HCT116 (cell line): ENCODE results near the gene TMEM44. TPM values are rescaled to one million over a fixed set of nuclear protein-coding genes. Genes with fewer than 3 reads are reported as not detected.

ENCODE experiments used
- ATAC-seq: fragments of 200-7000 bp; cut with Tn5 transposase; 2 replicates; pipeline ENCODE4 v1.9.1; 2020; ENCODE audit warnings: mild to moderate bottlenecking, moderate library complexity
- BruUV-seq: library from RNA; stranded (reverse); fragments of 400-500 nt; replicated peaks from 2 replicates; lab custom pipeline; 2021; lab: Mats Ljungman, UMichigan
- CTCF ChIA-PET: fragments of 300-600 bp; sonication (Branson Sonifier 250); formaldehyde crosslinking; loops from one replicate; lab custom pipeline; 2021; ENCODE audit warnings: antibody characterized with exemption; lab: Charles Lee
- POLR2A ChIA-PET: fragments of 300-600, 350-600 bp; sonication (Branson Sonifier 250); formaldehyde crosslinking; loops from one replicate; lab custom pipeline; 2021; ENCODE audit warnings: antibody characterized with exemption; lab: Charles Lee
- RAD21 ChIA-PET, 2 experiments: fragments of 300-600 bp; sonication (Branson Sonifier 250); formaldehyde crosslinking; loops; one replicate each; lab custom pipeline; 2023; ENCODE audit warnings: low total read pairs in 2 of 2; ENCODE audit not compliant: uncharacterized antibody in 2 of 2, unreplicated experiment in 2 of 2, low non-redundant PET in 1 of 2; lab: Charles Lee
- DNase-seq: peaks from one replicate; pipeline ENCODE4 v3.0.0-alpha.2; 2010; ENCODE audit warnings: low read depth, low spot score
- H2AFZ ChIP-seq: fragments of 200-600 bp; shearing (Covaris generic), sonication (generic); 2 replicates; pipeline ENCODE4 v1.6.1; 2017; ENCODE audit warnings: low read depth, mixed run types, mixed read lengths, antibody characterized with exemption, low read length; ENCODE audit not compliant: poor library complexity, severe bottlenecking
- H3K27ac ChIP-seq: 2 replicates; pipeline ENCODE4 v1.5.1; 2012; ENCODE audit warnings: low read depth, low read length
- H3K27me3 ChIP-seq: fragments of 200-600 bp; sonication (generic); 2 replicates; pipeline ENCODE4 v1.6.1; 2016; ENCODE audit warnings: mixed run types, low read length, mixed read lengths; ENCODE audit not compliant: insufficient read depth
- H3K36me3 ChIP-seq, 2 experiments: fragments of 200-500 bp in 1 of 2; fragments of 200-600 bp in 1 of 2; sonication (Bioruptor generic) in 1 of 2; sonication (generic) in 1 of 2; 2 replicates each; pipeline versions ENCODE4 v1.5.1 to v1.6.1; 2014 to 2016; ENCODE audit warnings: low read length in 2 of 2, inconsistent platforms in 1 of 2, mixed read lengths in 1 of 2, mixed run types in 1 of 2; ENCODE audit not compliant: insufficient read depth in 2 of 2, control insufficient read depth in 1 of 2
- H3K4me1 ChIP-seq, 2 experiments: fragments of 200-600 bp in 1 of 2; sonication (generic) in 1 of 2; 2 replicates each; pipeline versions ENCODE4 v1.5.1 to v1.6.1; 2012 to 2017; ENCODE audit warnings: low read length in 2 of 2, inconsistent platforms in 1 of 2, mild to moderate bottlenecking in 1 of 2, mixed read lengths in 1 of 2, mixed run types in 1 of 2, moderate library complexity in 1 of 2; ENCODE audit not compliant: insufficient read depth in 2 of 2, control insufficient read depth in 1 of 2
- H3K4me2 ChIP-seq: fragments of 200-600 bp; sonication (generic); 2 replicates; pipeline ENCODE4 v1.6.1; 2017; ENCODE audit warnings: mixed run types, low read length, mixed read lengths
- H3K4me3 ChIP-seq, 2 experiments: fragments of 200-600 bp in 1 of 2; sonication (generic) in 1 of 2; replicated peaks in 1 of 2; 2 replicates each; pipeline ENCODE4 v1.5.1; 2011 to 2016; ENCODE audit warnings: low read length in 2 of 2, control low read depth in 1 of 2, low read depth in 1 of 2, mild to moderate bottlenecking in 1 of 2, mixed read lengths in 1 of 2, mixed run types in 1 of 2
- H3K79me2 ChIP-seq: fragments of 200-600 bp; sonication (generic); 2 replicates; pipeline ENCODE4 v1.6.1; 2017; ENCODE audit warnings: mild to moderate bottlenecking, mixed run types, low read length, moderate library complexity, mixed read lengths; ENCODE audit not compliant: insufficient read depth
- H3K9ac ChIP-seq: fragments of 200-600 bp; sonication (generic); 2 replicates; pipeline ENCODE4 v1.6.1; 2016; ENCODE audit warnings: low read length, mixed read lengths
- H3K9me2 ChIP-seq: fragments of 200-600 bp; sonication (generic), shearing (Covaris generic); 2 replicates; pipeline ENCODE4 v1.6.1; 2017; ENCODE audit warnings: mixed run types, mild to moderate bottlenecking, moderate library complexity; ENCODE audit not compliant: insufficient read depth
- H3K9me3 ChIP-seq, 2 experiments: fragments of 200-500 bp in 1 of 2; fragments of 200-600 bp in 1 of 2; sonication (Bioruptor generic) in 1 of 2; sonication (generic) in 1 of 2; 2 replicates each; pipeline ENCODE4 v1.6.1; 2014 to 2017; ENCODE audit warnings: low read length in 2 of 2, mixed read lengths in 2 of 2, inconsistent platforms in 1 of 2, low read depth in 1 of 2, mild to moderate bottlenecking in 1 of 2, mixed run types in 1 of 2, moderate library complexity in 1 of 2; ENCODE audit not compliant: control insufficient read depth in 1 of 2, insufficient read depth in 1 of 2
- H4K20me1 ChIP-seq: fragments of 200-600 bp; sonication (generic), shearing (Covaris generic); 2 replicates; pipeline ENCODE4 v1.6.1; 2017; ENCODE audit warnings: mixed run types, mild to moderate bottlenecking, moderate library complexity; ENCODE audit not compliant: insufficient read depth
- CEBPB ChIP-seq: IDR thresholded peaks from 2 replicates; pipeline ENCODE4 v1.6.1; 2012; ENCODE audit warnings: low read depth
- EZH2 ChIP-seq: fragments of 200-600 bp; sonication (generic); IDR thresholded peaks from 2 replicates; pipeline ENCODE4 v1.6.1; 2017; ENCODE audit warnings: antibody characterized with exemption, mixed run types
- JUND ChIP-seq: IDR thresholded peaks from 2 replicates; pipeline ENCODE4 v1.6.1; 2012
- POLR2A ChIP-seq: IDR thresholded peaks from 2 replicates; pipeline ENCODE4 v1.7.0; 2011; ENCODE audit warnings: borderline replicate concordance; ENCODE audit not compliant: insufficient read depth, insufficient read length; ENCODE audit errors: extremely low read depth
- POLR2AphosphoS5 ChIP-seq: IDR thresholded peaks from 2 replicates; pipeline ENCODE4 v1.6.1; 2011; ENCODE audit warnings: mild to moderate bottlenecking, low read depth, low read length, moderate library complexity
- REST ChIP-seq: IDR thresholded peaks from 2 replicates; pipeline ENCODE4 v1.6.1; 2012; ENCODE audit warnings: low read depth
- SIN3A ChIP-seq: IDR thresholded peaks from 2 replicates; pipeline ENCODE4 v1.6.1; 2012; ENCODE audit warnings: low read depth
- SP1 ChIP-seq: IDR thresholded peaks from 2 replicates; pipeline ENCODE4 v1.6.1; 2012; ENCODE audit warnings: low read depth
- SRF ChIP-seq: IDR thresholded peaks from 2 replicates; pipeline ENCODE4 v1.6.1; 2012; ENCODE audit warnings: low read depth
- TCF7L2 ChIP-seq: IDR thresholded peaks from 2 replicates; pipeline ENCODE4 v1.7.0; 2011; ENCODE audit warnings: borderline replicate concordance, inconsistent platforms; ENCODE audit not compliant: insufficient read depth, insufficient read length; ENCODE audit errors: extremely low read depth
- YY1 ChIP-seq: IDR thresholded peaks from 2 replicates; pipeline ENCODE4 v1.6.1; 2011; ENCODE audit warnings: low read length, low read depth, moderate library complexity, mild to moderate bottlenecking; ENCODE audit not compliant: insufficient replicate concordance; ENCODE audit errors: extremely low read depth
- ZBTB33 ChIP-seq: IDR thresholded peaks from 2 replicates; pipeline ENCODE4 v1.6.1; 2011; ENCODE audit warnings: mild to moderate bottlenecking, low read length, moderate library complexity; ENCODE audit not compliant: insufficient replicate concordance; ENCODE audit errors: extremely low read depth
- ZFX ChIP-seq: fragments of 450-650 bp; IDR thresholded peaks from 2 replicates; pipeline ENCODE4 v1.6.1; 2017
- ZNF274 ChIP-seq: fragments of 200-500 bp; sonication (Bioruptor generic); IDR thresholded peaks from 2 replicates; pipeline ENCODE4 v1.6.1; 2014; ENCODE audit warnings: mild to moderate bottlenecking, low read depth, low read length, inconsistent platforms
- intact Hi-C: fragments of 100-400 bp; cut with micrococcal nuclease; formaldehyde crosslinking; loops from 2 replicates; pipeline ENCODE4 v1.10.0; 2022
- total RNA-seq: library from RNA; stranded (reverse); gene quantifications from one replicate; pipeline ENCODE4 v1.2.1, GENCODE V29; 2021; ENCODE audit not compliant: unreplicated experiment
- TF ChIP-seq, protein P1 (sequence below), 3 experiments: fragments of 200-600 bp in 1 of 3; sonication (generic) in 1 of 3; IDR thresholded peaks in 2 of 3; conservative IDR thresholded peaks in 1 of 3; 2 replicates each; pipeline ENCODE4 v1.5.1; 2012 to 2017; ENCODE audit warnings: low read depth in 2 of 3, low read length in 2 of 3, antibody characterized with exemption in 1 of 3, borderline replicate concordance in 1 of 3, control low read depth in 1 of 3, mild to moderate bottlenecking in 1 of 3, mixed read lengths in 1 of 3, mixed run types in 1 of 3, moderate library complexity in 1 of 3; ENCODE audit not compliant: insufficient read depth in 1 of 3
- TF ChIP-seq, protein P2 (sequence below): IDR thresholded peaks from 2 replicates; pipeline ENCODE4 v1.6.1; 2012

TMEM44 gene
- total RNA-seq, 1 experiment from 2014 or later: 30.3 TPM

GRCh38 chr3:194588236-194588635 is 45.0 kb downstream of the TMEM44 start:
- Histone ChIP-seq H4K20me1 (no peaks in the 10 kb centered on the region), H3K9me3 (no peaks in the 10 kb centered on the region), H3K4me2 (no peak overlapping the region), H3K9ac (no peak overlapping the region), H3K27me3 (no peaks in the 10 kb centered on the region), H3K36me3 (no peaks in the 10 kb centered on the region), H3K4me1 (peaks cover 14 to 23% of the 10 kb centered on the region in 2 experiments), H3K9me2 (no peaks in the 10 kb centered on the region), H3K4me3 (no peak overlapping the region), H3K27ac (no peak overlapping the region), H3K79me2 (peaks cover 13% of the 10 kb centered on the region), H2AFZ (no peak overlapping the region)
- ChIA-PET POLR2A (no interaction called here), RAD21 (no interaction called here), CTCF (no interaction called here)
- TF ChIP-seq YY1: no peak
- TF ChIP-seq ZFX: no peak
- no peak for TF ChIP-seq POLR2AphosphoS5
- no peak for TF ChIP-seq EZH2
- TF ChIP-seq SP1: no peak
- TF ChIP-seq ZBTB33: no peak
- TF ChIP-seq POLR2A: no peak
- TF ChIP-seq, protein P1, sequence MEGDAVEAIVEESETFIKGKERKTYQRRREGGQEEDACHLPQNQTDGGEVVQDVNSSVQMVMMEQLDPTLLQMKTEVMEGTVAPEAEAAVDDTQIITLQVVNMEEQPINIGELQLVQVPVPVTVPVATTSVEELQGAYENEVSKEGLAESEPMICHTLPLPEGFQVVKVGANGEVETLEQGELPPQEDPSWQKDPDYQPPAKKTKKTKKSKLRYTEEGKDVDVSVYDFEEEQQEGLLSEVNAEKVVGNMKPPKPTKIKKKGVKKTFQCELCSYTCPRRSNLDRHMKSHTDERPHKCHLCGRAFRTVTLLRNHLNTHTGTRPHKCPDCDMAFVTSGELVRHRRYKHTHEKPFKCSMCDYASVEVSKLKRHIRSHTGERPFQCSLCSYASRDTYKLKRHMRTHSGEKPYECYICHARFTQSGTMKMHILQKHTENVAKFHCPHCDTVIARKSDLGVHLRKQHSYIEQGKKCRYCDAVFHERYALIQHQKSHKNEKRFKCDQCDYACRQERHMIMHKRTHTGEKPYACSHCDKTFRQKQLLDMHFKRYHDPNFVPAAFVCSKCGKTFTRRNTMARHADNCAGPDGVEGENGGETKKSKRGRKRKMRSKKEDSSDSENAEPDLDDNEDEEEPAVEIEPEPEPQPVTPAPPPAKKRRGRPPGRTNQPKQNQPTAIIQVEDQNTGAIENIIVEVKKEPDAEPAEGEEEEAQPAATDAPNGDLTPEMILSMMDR (IDR thresholded peaks at IDR 0.05 in 2 of 3, conservative IDR thresholded peaks at IDR 0.05 in 1 of 3; ENCODE audit: borderline replicate concordance in 1 of 3, insufficient read depth in 1 of 3, low read depth in 2 of 3, low read length in 2 of 3): no peak
- TF ChIP-seq ZNF274: no peak
- TF ChIP-seq, protein P2, sequence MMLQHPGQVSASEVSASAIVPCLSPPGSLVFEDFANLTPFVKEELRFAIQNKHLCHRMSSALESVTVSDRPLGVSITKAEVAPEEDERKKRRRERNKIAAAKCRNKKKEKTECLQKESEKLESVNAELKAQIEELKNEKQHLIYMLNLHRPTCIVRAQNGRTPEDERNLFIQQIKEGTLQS: no peak
- no peak for TF ChIP-seq REST
- no peak for TF ChIP-seq CEBPB
- TF ChIP-seq TCF7L2: no peak
- TF ChIP-seq SIN3A: no peak
- TF ChIP-seq JUND: no peak
- TF ChIP-seq SRF: no peak
- ATAC-seq: no peak
- no peak for DNase-seq
- intact Hi-C loops: no loop called here
- no TSS peak for BruUV-seq
